ENCODE data around the gene EIF4E. TPM values are rescaled to one million over a fixed set of nuclear protein-coding genes. Genes with fewer than 3 reads are reported as not detected.
"Not testable (repeated sequence)": the region's sequence is repeated elsewhere in the genome, so short reads cannot be mapped to it uniquely, and the experiment has no call there.

EIF4E gene
- total RNA-seq (2014; rRNA removed; shearing (Covaris generic)): 232 and 242 TPM in 2 replicates

- DNase-seq (ENCODE audit: low spot score): peak; percentile 99
Observed at GRCh38 chr4:98928505-98929340, at the start of gene EIF4E. TSS of gene EIF4E (minus strand) at chr4:98929133. CDS start at chr4:98929112, 21 bp downstream.

GRCh38 chr4:98977557-98977956 is 48.6 kb upstream of the EIF4E start:
- DNase-seq (ENCODE audit: low spot score): no peak

GRCh38 chr4:98976716-98977115 is 47.8 kb upstream of the EIF4E start:
- no peak for DNase-seq (ENCODE audit: low spot score)

GRCh38 chr4:98969878-98970785 is 41.2 kb upstream of the EIF4E start:
- DNase-seq (ENCODE audit: low spot score): no peak

- no peak for DNase-seq (ENCODE audit: low spot score)
Observed at GRCh38 chr4:98967786-98968329, 38.9 kb upstream of the EIF4E start.

- no peak for DNase-seq (ENCODE audit: low spot score)
Observed at GRCh38 chr4:98966926-98967325, 38.0 kb upstream of the EIF4E start.

- DNase-seq (ENCODE audit: low spot score): no peak
Observed at GRCh38 chr4:98963538-98964433, 34.9 kb upstream of the EIF4E start.

- DNase-seq (ENCODE audit: low spot score): no peak
Observed at GRCh38 chr4:98961770-98962169, 32.8 kb upstream of the EIF4E start.

- DNase-seq (ENCODE audit: low spot score): no peak
Observed at GRCh38 chr4:98959411-98959810, 30.5 kb upstream of the EIF4E start.

- no peak for DNase-seq (ENCODE audit: low spot score)
Observed at GRCh38 chr4:98958065-98958464, 29.1 kb upstream of the EIF4E start.

GRCh38 chr4:98955229-98955628 is 26.3 kb upstream of the EIF4E start:
- no peak for DNase-seq (ENCODE audit: low spot score)

- DNase-seq (ENCODE audit: low spot score): no peak
Observed at GRCh38 chr4:98951710-98952109, 22.8 kb upstream of the EIF4E start.

- no peak for DNase-seq (ENCODE audit: low spot score)
Observed at GRCh38 chr4:98950925-98951324, 22.0 kb upstream of the EIF4E start.

- no peak for DNase-seq (ENCODE audit: low spot score)
Observed at GRCh38 chr4:98946359-98946758, 17.4 kb upstream of the EIF4E start.

- DNase-seq (ENCODE audit: low spot score): no peak
Observed at GRCh38 chr4:98945297-98945850, 16.4 kb upstream of the EIF4E start.

- peak; percentile 44 for DNase-seq (ENCODE audit: low spot score)
Observed at GRCh38 chr4:98939892-98940298, 11.0 kb upstream of the EIF4E start.

GRCh38 chr4:98939438-98939837 is 10.5 kb upstream of the EIF4E start:
- DNase-seq (ENCODE audit: low spot score): no peak

GRCh38 chr4:98937986-98938720 is 9.2 kb upstream of the EIF4E start:
- no peak for DNase-seq (ENCODE audit: low spot score)

GRCh38 chr4:98935633-98936032 is 6.7 kb upstream of the EIF4E start:
- no peak for DNase-seq (ENCODE audit: low spot score)

- not testable (repeated sequence) for DNase-seq (ENCODE audit: low spot score)
Observed at GRCh38 chr4:98934851-98935250, 5.9 kb upstream of the EIF4E start.
